DMS 273 treated with DMSO at 0.1 percent for 48 hours (cell line): ENCODE measurements around the gene RAP1GDS1.

Experiments
- DNase-seq: peaks from one replicate; lab custom pipeline; 2025; lab: John Stamatoyannopoulos, UW

RAP1GDS1 gene

GRCh38 chr4:98260579-98261404 is at the start of gene RAP1GDS1:
RAP1GDS1 (plus strand) TSS chr4:98261384; CDS start chr4:98261566, 182 bp downstream.
- DNase-seq: peak; percentile 76

- DNase-seq: no peak
Observed at GRCh38 chr4:98222306-98222705, 38.9 kb upstream of the RAP1GDS1 start.

- DNase-seq: no peak
Observed at GRCh38 chr4:98226396-98226795, 34.8 kb upstream of the RAP1GDS1 start.

- no peak for DNase-seq
Observed at GRCh38 chr4:98230961-98231360, 30.2 kb upstream of the RAP1GDS1 start.

- no peak for DNase-seq
Observed at GRCh38 chr4:98232202-98232601, 29.0 kb upstream of the RAP1GDS1 start.

- no peak for DNase-seq
Observed at GRCh38 chr4:98237204-98237603, 24.0 kb upstream of the RAP1GDS1 start.

- no peak for DNase-seq
Observed at GRCh38 chr4:98242063-98242462, 19.1 kb upstream of the RAP1GDS1 start.

GRCh38 chr4:98242538-98242937 is 18.6 kb upstream of the RAP1GDS1 start:
- DNase-seq: no peak

GRCh38 chr4:98245226-98245625 is 16.0 kb upstream of the RAP1GDS1 start:
- no peak for DNase-seq

- no peak for DNase-seq
Observed at GRCh38 chr4:98248934-98249333, 12.2 kb upstream of the RAP1GDS1 start.

GRCh38 chr4:98249831-98250230 is 11.4 kb upstream of the RAP1GDS1 start:
- DNase-seq: no peak

- DNase-seq: no peak
Observed at GRCh38 chr4:98253499-98253898, 7.7 kb upstream of the RAP1GDS1 start.

GRCh38 chr4:98260047-98260578 is 1.1 kb upstream of the RAP1GDS1 start:
- no peak for DNase-seq

- peak; percentile 76 for DNase-seq
Observed at GRCh38 chr4:98261405-98262291, 464 bp downstream of the RAP1GDS1 start.

GRCh38 chr4:98262431-98262830 is 1.2 kb downstream of the RAP1GDS1 start:
- no peak for DNase-seq

GRCh38 chr4:98267498-98267897 is 6.3 kb downstream of the RAP1GDS1 start:
- DNase-seq: no peak

GRCh38 chr4:98275145-98275544 is 14.0 kb downstream of the RAP1GDS1 start:
- no peak for DNase-seq

GRCh38 chr4:98283219-98284189 is 22.3 kb downstream of the RAP1GDS1 start:
- no peak for DNase-seq

GRCh38 chr4:98284640-98285046 is 23.5 kb downstream of the RAP1GDS1 start:
- DNase-seq: no peak

- no peak for DNase-seq
Observed at GRCh38 chr4:98285676-98286075, 24.5 kb downstream of the RAP1GDS1 start.

GRCh38 chr4:98287328-98287727 is 26.1 kb downstream of the RAP1GDS1 start:
- DNase-seq: no peak
